Measurements from ENCODE around the gene GPR52.

DNA sequence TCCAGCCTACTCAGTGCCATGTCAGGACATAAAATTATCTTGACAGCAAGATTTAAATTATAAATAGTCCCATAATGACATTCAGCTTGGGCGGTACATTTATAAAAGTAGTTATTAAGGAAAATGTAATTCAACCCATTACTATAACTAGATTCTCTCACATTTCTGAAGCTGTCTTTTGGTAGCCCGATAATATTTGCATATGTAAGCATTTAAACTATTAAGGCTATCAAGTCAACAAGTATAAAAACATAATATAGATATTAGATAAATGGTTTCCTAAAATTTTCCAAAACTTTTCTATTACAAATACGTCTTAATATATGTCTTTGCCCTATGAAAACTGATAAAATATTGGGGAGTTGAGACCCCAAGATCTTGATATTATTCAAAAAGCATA is 21.6 kb upstream of the GPR52 start:
- TF ChIP-seq, protein P1, sequence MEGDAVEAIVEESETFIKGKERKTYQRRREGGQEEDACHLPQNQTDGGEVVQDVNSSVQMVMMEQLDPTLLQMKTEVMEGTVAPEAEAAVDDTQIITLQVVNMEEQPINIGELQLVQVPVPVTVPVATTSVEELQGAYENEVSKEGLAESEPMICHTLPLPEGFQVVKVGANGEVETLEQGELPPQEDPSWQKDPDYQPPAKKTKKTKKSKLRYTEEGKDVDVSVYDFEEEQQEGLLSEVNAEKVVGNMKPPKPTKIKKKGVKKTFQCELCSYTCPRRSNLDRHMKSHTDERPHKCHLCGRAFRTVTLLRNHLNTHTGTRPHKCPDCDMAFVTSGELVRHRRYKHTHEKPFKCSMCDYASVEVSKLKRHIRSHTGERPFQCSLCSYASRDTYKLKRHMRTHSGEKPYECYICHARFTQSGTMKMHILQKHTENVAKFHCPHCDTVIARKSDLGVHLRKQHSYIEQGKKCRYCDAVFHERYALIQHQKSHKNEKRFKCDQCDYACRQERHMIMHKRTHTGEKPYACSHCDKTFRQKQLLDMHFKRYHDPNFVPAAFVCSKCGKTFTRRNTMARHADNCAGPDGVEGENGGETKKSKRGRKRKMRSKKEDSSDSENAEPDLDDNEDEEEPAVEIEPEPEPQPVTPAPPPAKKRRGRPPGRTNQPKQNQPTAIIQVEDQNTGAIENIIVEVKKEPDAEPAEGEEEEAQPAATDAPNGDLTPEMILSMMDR (IDR thresholded peaks at IDR 0.05), result no peak
- TF ChIP-seq POLR2AphosphoS5 (IDR thresholded peaks at IDR 0.05), result no peak
- TF ChIP-seq POLR2A (IDR thresholded peaks at IDR 0.05; ENCODE audit: low read depth), result no peak
- no peak for TF ChIP-seq EP300 (IDR thresholded peaks at IDR 0.05)
